Caco-2 (cell line): Measurements from ENCODE around the gene GNPAT. TPM values are rescaled to one million over a fixed set of nuclear protein-coding genes. Genes with fewer than 3 reads are reported as not detected.
A peak's percentile ranks its signal among the peaks of the same experiment; 100 is the strongest.

Experiments
- BruUV-seq: library from RNA; stranded (reverse); fragments of 400-500 nt; replicated peaks from 2 replicates; lab custom pipeline; 2021; lab: Mats Ljungman, UMichigan
- CTCF ChIA-PET: fragments of 300-600 bp; sonication (Branson Sonifier 250); formaldehyde crosslinking; loops from one replicate; lab custom pipeline; 2022; ENCODE audit warnings: antibody characterized with exemption; lab: Charles Lee
- POLR2A ChIA-PET: fragments of 300-600 bp; sonication (Branson Sonifier 250); formaldehyde crosslinking; loops from one replicate; lab custom pipeline; 2022; ENCODE audit warnings: antibody characterized with exemption; lab: Charles Lee
- DNase-seq, 2 experiments: peaks; one replicate each; pipeline versions ENCODE4 v3.0.0 to v3.0.0-alpha.2; 2020 to 2022
- H3K27me3 ChIP-seq: replicated peaks from 2 replicates; pipeline ENCODE4 v1.6.0; 2011; ENCODE audit warnings: low read length; ENCODE audit not compliant: control insufficient read depth, insufficient read depth
- H3K36me3 ChIP-seq: 2 replicates; pipeline ENCODE4 v1.5.1; 2011; ENCODE audit warnings: low read length; ENCODE audit not compliant: control insufficient read depth, insufficient read depth
- H3K4me1 ChIP-seq: fragments of 250-450 bp; sonication (Bioruptor Pico); 2 replicates; pipeline ENCODE4 v1.5.1; 2020; ENCODE audit warnings: mild to moderate bottlenecking
- H3K4me3 ChIP-seq: 2 replicates; pipeline ENCODE4 v1.5.1; 2011; ENCODE audit warnings: low read depth, mild to moderate bottlenecking, control low read depth, low read length
- H3K9me3 ChIP-seq: fragments of 250-450 bp; sonication (Bioruptor Pico); 2 replicates; pipeline ENCODE4 v1.5.1; 2020; ENCODE audit warnings: mild to moderate bottlenecking, moderate library complexity
- H3K27ac Mint-ChIP-seq: one replicate; pipeline ENCODE4 v1.8.0; 2022; ENCODE audit warnings: mixed read lengths; ENCODE audit not compliant: unreplicated experiment
- H3K27me3 Mint-ChIP-seq: one replicate; pipeline ENCODE4 v1.8.0; 2022; ENCODE audit warnings: mixed read lengths; ENCODE audit not compliant: insufficient read depth, unreplicated experiment
- H3K36me3 Mint-ChIP-seq: one replicate; pipeline ENCODE4 v1.8.0; 2022; ENCODE audit warnings: mild to moderate bottlenecking, mixed read lengths; ENCODE audit not compliant: insufficient read depth, unreplicated experiment
- H3K4me1 Mint-ChIP-seq: one replicate; pipeline ENCODE4 v1.8.0; 2022; ENCODE audit warnings: low read depth, mixed read lengths; ENCODE audit not compliant: unreplicated experiment
- H3K4me3 Mint-ChIP-seq: one replicate; pipeline ENCODE4 v1.8.0; 2022; ENCODE audit warnings: mild to moderate bottlenecking, moderate library complexity, mixed read lengths; ENCODE audit not compliant: unreplicated experiment
- H3K9me3 Mint-ChIP-seq: one replicate; pipeline ENCODE4 v1.8.0; 2022; ENCODE audit warnings: mixed read lengths; ENCODE audit not compliant: unreplicated experiment
- CTCF ChIP-seq, 2 experiments: fragments of 200-600 bp in 1 of 2; IDR thresholded peaks; 1 replicate in 1 of 2; 2 replicates in 1 of 2; pipeline versions ENCODE4 v1.5.1 to v1.8.0; 2011 to 2022; ENCODE audit warnings: antibody characterized with exemption in 1 of 2, control low read depth in 1 of 2, inconsistent platforms in 1 of 2, low read depth in 1 of 2, low read length in 1 of 2, mild to moderate bottlenecking in 1 of 2, moderate library complexity in 1 of 2; ENCODE audit not compliant: insufficient read depth in 1 of 2, severe bottlenecking in 1 of 2, unreplicated experiment in 1 of 2
- intact Hi-C: fragments of 100-400 bp; cut with micrococcal nuclease; formaldehyde crosslinking; loops from one replicate; pipeline ENCODE4 v1.10.0; 2022; ENCODE audit not compliant: unreplicated experiment
- total RNA-seq: library from RNA; stranded (reverse); gene quantifications from 2 replicates; pipeline ENCODE4 v1.2.3, GENCODE V29; 2022

Gene GNPAT
- total RNA-seq, 1 experiment from 2014 or later, result 64.4 TPM

GRCh38 chr1:231322880-231323530 lies 82.0 kb downstream of the GNPAT start:
- POLR2A ChIA-PET, result no interaction called here
- H3K36me3 ChIP-seq, result no peaks in the 10 kb centered on the region
- H3K4me1 ChIP-seq, result no peaks in the 10 kb centered on the region
- DNase-seq, result no peak
- no TSS peak for BruUV-seq
- Mint-ChIP-seq H3K27ac (no peak overlapping the region), H3K9me3 (no peaks in the 10 kb centered on the region), H3K4me1 (no peaks in the 10 kb centered on the region), H3K4me3 (no peak overlapping the region), H3K36me3 (no peaks in the 10 kb centered on the region), H3K27me3 (no peaks in the 10 kb centered on the region)
- H3K4me3 ChIP-seq, result no peak overlapping the region
- CTCF ChIA-PET, result no interaction called here
- H3K27me3 ChIP-seq, result no peaks in the 10 kb centered on the region; the same call in 1 of the 2 replicates
- intact Hi-C loops, result no loop called here
- no peaks in the 10 kb centered on the region for H3K9me3 ChIP-seq
- peak in 1 of 2 experiments; percentile 21 for TF ChIP-seq CTCF (IDR thresholded peaks at IDR 0.05; ENCODE audit: insufficient read depth in 1 of 2, low read depth in 1 of 2, low read length in 1 of 2, severe bottlenecking in 1 of 2, unreplicated experiment in 1 of 2)

- H3K27me3 Mint-ChIP-seq, result no peaks in the 10 kb centered on the region
- Histone ChIP-seq H3K4me1 (no peaks in the 10 kb centered on the region), H3K36me3 (no peaks in the 10 kb centered on the region), H3K27me3 (no peaks in the 10 kb centered on the region; the same call in 1 of the 2 replicates), H3K9me3 (no peaks in the 10 kb centered on the region), H3K4me3 (no peak overlapping the region)
- ChIA-PET POLR2A (interaction anchor here (0.9 kb wide), 1 partner anchor 13 kb away, joined by 3 read pairs; the partner anchor contains the start of genes EXOC8 and SPRTN), CTCF (no interaction called here)
- intact Hi-C loops, result no loop called here
- no peak overlapping the region for H3K4me3 Mint-ChIP-seq
- H3K36me3 Mint-ChIP-seq, result no peaks in the 10 kb centered on the region
- H3K27ac Mint-ChIP-seq, result no peak overlapping the region
- no peaks in the 10 kb centered on the region for H3K9me3 Mint-ChIP-seq
- TF ChIP-seq CTCF (IDR thresholded peaks at IDR 0.05; ENCODE audit: insufficient read depth in 1 of 2, low read depth in 1 of 2, low read length in 1 of 2, severe bottlenecking in 1 of 2, unreplicated experiment in 1 of 2), result no peak
- DNase-seq, result no peak
- no TSS peak for BruUV-seq
- H3K4me1 Mint-ChIP-seq, result no peaks in the 10 kb centered on the region
Measured at GRCh38 chr1:231324660-231325059, 83.6 kb downstream of the GNPAT start.

GRCh38 chr1:231326248-231326647 lies 85.2 kb downstream of the GNPAT start:
- Histone ChIP-seq H3K4me3 (no peak overlapping the region), H3K4me1 (no peaks in the 10 kb centered on the region), H3K36me3 (no peaks in the 10 kb centered on the region), H3K27me3 (no peaks in the 10 kb centered on the region; the same call in 1 of the 2 replicates), H3K9me3 (no peaks in the 10 kb centered on the region)
- CTCF ChIA-PET, result no interaction called here
- H3K9me3 Mint-ChIP-seq, result no peaks in the 10 kb centered on the region
- POLR2A ChIA-PET, result no interaction called here
- no peaks in the 10 kb centered on the region for H3K4me1 Mint-ChIP-seq
- intact Hi-C loops, result no loop called here
- no peaks in the 10 kb centered on the region for H3K27me3 Mint-ChIP-seq
- no peak overlapping the region for H3K4me3 Mint-ChIP-seq
- TF ChIP-seq CTCF (IDR thresholded peaks at IDR 0.05; ENCODE audit: insufficient read depth in 1 of 2, low read depth in 1 of 2, low read length in 1 of 2, severe bottlenecking in 1 of 2, unreplicated experiment in 1 of 2), result no peak
- BruUV-seq, result no TSS peak
- H3K36me3 Mint-ChIP-seq, result no peaks in the 10 kb centered on the region
- no peak overlapping the region for H3K27ac Mint-ChIP-seq
- DNase-seq, result no peak

Other genes with a start within 250 kb of the GNPAT start
- gene FAM89A, start 201.0 kb upstream of the GNPAT start, total RNA-seq, result 38.8 and 44.2 TPM in 2 replicates
- 0.54 and 0.58 TPM in 2 replicates for gene TRIM67, start 79.2 kb upstream of the GNPAT start, total RNA-seq
- gene EXOC8, start 96.6 kb downstream of the GNPAT start, total RNA-seq, result 17.2 and 18.3 TPM in 2 replicates
- 21.3 and 24.9 TPM in 2 replicates for gene SPRTN, start 97.1 kb downstream of the GNPAT start, total RNA-seq
- 26.7 and 31.1 TPM in 2 replicates for gene EGLN1, start 181.1 kb downstream of the GNPAT start, total RNA-seq